CD8-positive, alpha-beta memory T cell (primary cell): ENCODE results near the gene LRRK1. TPM values are rescaled to one million over a fixed set of nuclear protein-coding genes. Genes with fewer than 3 reads are reported as not detected.

Experiments
- CTCF ChIA-PET: fragments of 350-600 bp; sonication (Branson Sonifier 250); formaldehyde crosslinking; loops from one replicate; lab custom pipeline; 2021; ENCODE audit warnings: antibody characterized with exemption; lab: Charles Lee
- POLR2A ChIA-PET: fragments of 350-600 bp; sonication (Branson Sonifier 250); formaldehyde crosslinking; loops from one replicate; lab custom pipeline; 2021; ENCODE audit warnings: antibody characterized with exemption; lab: Charles Lee
- DNase-seq, 5 donors: peaks; one replicate each; pipeline versions ENCODE4 v3.0.0 to v3.0.0-alpha.2; 2020 to 2022; ENCODE audit warnings: mixed read lengths in 1 of 5
- H3K27ac ChIP-seq: one replicate; pipeline ENCODE4 v1.7.0; 2013; ENCODE audit warnings: low read depth, mild to moderate bottlenecking, low read length, moderate library complexity
- H3K27me3 ChIP-seq: 2 replicates; pipeline ENCODE4 v1.7.0; 2013; ENCODE audit warnings: low read length, mild to moderate bottlenecking; ENCODE audit not compliant: insufficient read depth, poor library complexity, severe bottlenecking
- H3K36me3 ChIP-seq: 2 replicates; pipeline ENCODE4 v1.7.0; 2013; ENCODE audit warnings: mild to moderate bottlenecking, low read length, moderate library complexity; ENCODE audit not compliant: insufficient read depth
- H3K4me1 ChIP-seq: 2 replicates; pipeline ENCODE4 v1.7.0; 2013; ENCODE audit warnings: mild to moderate bottlenecking, low read length, moderate library complexity; ENCODE audit not compliant: insufficient read depth
- H3K4me3 ChIP-seq: 2 replicates; pipeline ENCODE4 v1.7.0; 2013; ENCODE audit warnings: mild to moderate bottlenecking, low read length
- H3K9me3 ChIP-seq: 2 replicates; pipeline ENCODE4 v1.7.0; 2013; ENCODE audit warnings: mild to moderate bottlenecking, low read length
- H3K27ac Mint-ChIP-seq, 8 donors: one replicate each; pipeline ENCODE4 v1.8.0; 2020 to 2021; ENCODE audit warnings: mixed read lengths in 8 of 8, mild to moderate bottlenecking in 6 of 8, inconsistent platforms in 3 of 8, moderate library complexity in 3 of 8
- H3K27me3 Mint-ChIP-seq, 2 donors: one replicate each; pipeline ENCODE4 v1.8.0; 2020 to 2021; ENCODE audit warnings: mixed read lengths in 2 of 2, mild to moderate bottlenecking in 1 of 2, moderate library complexity in 1 of 2
- H3K36me3 Mint-ChIP-seq, 3 donors: one replicate each; pipeline ENCODE4 v1.8.0; 2020 to 2021; ENCODE audit warnings: mixed read lengths in 3 of 3, inconsistent platforms in 1 of 3, mild to moderate bottlenecking in 1 of 3
- H3K4me1 Mint-ChIP-seq, 3 donors: one replicate each; pipeline ENCODE4 v1.8.0; 2020 to 2021; ENCODE audit warnings: mixed read lengths in 3 of 3, inconsistent platforms in 1 of 3, mild to moderate bottlenecking in 1 of 3
- H3K4me3 Mint-ChIP-seq, 7 donors: one replicate each; pipeline ENCODE4 v1.8.0; 2020 to 2021; ENCODE audit warnings: mixed read lengths in 7 of 7, mild to moderate bottlenecking in 6 of 7, moderate library complexity in 4 of 7, inconsistent platforms in 2 of 7
- H3K9me3 Mint-ChIP-seq, 5 donors: one replicate each; pipeline ENCODE4 v1.8.0; 2020 to 2022; ENCODE audit warnings: mixed read lengths in 5 of 5, mild to moderate bottlenecking in 3 of 5, moderate library complexity in 2 of 5, inconsistent platforms in 1 of 5
- polyA plus RNA-seq: library from polyadenylated mRNA; unstranded; fragments of 300-500 nt; fragmentation: Illumina TruSeq; gene quantifications from one replicate; pipeline ENCODE4 v1.2.3, GENCODE V29; 2021
- total RNA-seq, 2 experiments: library from RNA; stranded (reverse); gene quantifications; one replicate each; pipeline ENCODE4 v1.2.3, GENCODE V29; 2021

The LRRK1 gene
- total and polyA plus RNA-seq, 3 experiments from 2014 or later = 0.31 to 0.79 TPM; not detected in 1

DNA sequence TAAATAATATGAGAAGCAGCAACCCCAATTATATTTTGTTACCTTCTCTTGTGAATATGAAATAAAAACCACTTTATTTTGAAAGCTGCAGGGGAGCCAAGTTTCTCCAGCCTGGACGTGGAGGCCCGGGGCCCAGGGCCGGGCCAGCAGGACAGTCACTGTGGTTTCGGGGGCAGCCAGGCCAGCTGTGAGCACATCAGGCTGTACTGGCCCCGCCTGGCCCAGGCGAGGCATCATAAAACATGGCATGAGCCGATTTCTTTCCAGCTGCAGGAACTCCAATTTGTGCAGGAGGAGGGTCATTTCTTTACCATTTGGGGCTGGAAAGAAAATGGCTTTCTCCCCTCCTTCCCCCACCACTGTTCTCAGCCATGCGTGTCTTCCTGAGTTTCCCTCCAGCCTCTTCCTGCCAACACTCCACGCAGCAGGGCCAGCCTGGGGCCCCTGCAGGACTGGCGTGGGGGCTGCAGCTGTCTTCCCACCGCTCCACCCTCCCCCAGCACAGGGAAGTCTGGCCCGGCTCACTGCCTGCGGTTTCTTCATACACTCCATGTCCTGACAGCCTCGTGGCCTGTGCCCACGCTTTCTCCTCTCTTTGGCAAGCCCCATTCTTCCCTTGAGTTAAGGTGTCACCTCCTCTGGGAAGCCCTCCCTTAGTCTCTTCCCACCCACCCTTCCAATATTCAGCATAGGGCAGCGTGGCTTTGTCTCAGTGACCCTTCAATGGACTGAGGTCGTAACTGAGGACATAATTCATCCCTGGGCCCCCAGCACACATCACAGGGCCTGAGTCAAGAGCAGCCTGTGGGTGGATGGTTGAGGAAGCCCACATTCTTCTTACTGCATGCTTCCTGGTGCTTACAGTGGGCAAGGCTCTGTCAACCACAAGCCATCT lies 196.9 kb downstream of the LRRK1 start:
- H3K9me3 ChIP-seq = no peaks in the 10 kb centered on the region
- H3K27ac Mint-ChIP-seq = peak overlapping the region in 1 of 8 donors; percentile 11
- H3K27ac ChIP-seq = no peak overlapping the region
- H3K36me3 Mint-ChIP-seq = no peaks in the 10 kb centered on the region
- H3K36me3 ChIP-seq = no peaks in the 10 kb centered on the region
- POLR2A ChIA-PET = no interaction called here
- H3K4me3 Mint-ChIP-seq = no peak overlapping the region
- H3K9me3 Mint-ChIP-seq = peaks cover 0 to 1% (median 0%) of the 10 kb centered on the region in 5 donors
- CTCF ChIA-PET = no interaction called here
- no peaks in the 10 kb centered on the region for H3K4me1 ChIP-seq
- no peaks in the 10 kb centered on the region for H3K27me3 Mint-ChIP-seq
- DNase-seq = no peak
- H3K27me3 ChIP-seq = no peaks in the 10 kb centered on the region
- no peaks in the 10 kb centered on the region for H3K4me1 Mint-ChIP-seq
- no peak overlapping the region for H3K4me3 ChIP-seq

DNA sequence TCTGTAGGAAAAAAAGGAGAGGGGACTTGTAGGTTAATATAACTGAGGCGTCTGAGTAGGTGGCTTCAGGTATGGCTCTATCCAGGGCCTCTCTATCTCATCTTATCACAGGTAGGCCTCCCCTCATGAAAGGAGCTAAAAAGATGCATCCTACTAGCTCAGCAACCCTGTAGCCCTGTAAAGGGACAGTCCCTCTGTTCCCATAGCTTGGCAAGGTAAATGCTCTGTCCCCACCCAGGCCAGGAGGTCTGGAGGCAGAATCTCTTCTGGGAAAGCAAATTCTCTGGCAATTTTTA lies 197.5 kb downstream of the LRRK1 start:
- POLR2A ChIA-PET = no interaction called here

DNA sequence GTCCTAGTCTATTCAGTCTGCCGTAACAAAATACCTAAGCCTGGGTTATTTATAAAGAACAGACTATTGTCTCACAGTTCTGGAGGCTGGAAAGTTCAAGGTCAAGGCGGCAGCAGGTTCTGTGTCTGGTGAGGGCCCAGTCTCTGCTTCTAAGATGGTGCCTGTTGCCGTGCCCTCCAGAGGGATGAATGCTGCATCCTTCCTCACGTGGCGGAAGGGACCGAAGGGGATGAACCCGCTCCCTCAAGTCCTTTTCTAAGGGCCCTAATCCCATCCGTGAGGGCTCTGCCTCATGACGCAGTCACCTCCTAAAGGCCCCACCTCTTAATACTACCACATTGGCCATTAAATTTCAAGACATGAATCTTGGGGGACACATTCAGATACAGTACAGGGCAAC lies 199.0 kb downstream of the LRRK1 start:
- no peak overlapping the region for H3K4me3 ChIP-seq
- no peak overlapping the region for H3K27ac Mint-ChIP-seq
- H3K27me3 Mint-ChIP-seq = no peaks in the 10 kb centered on the region
- DNase-seq = no peak
- no peaks in the 10 kb centered on the region for H3K4me1 ChIP-seq
- no peaks in the 10 kb centered on the region for H3K36me3 ChIP-seq
- H3K36me3 Mint-ChIP-seq = no peaks in the 10 kb centered on the region
- H3K27me3 ChIP-seq = no peaks in the 10 kb centered on the region
- H3K9me3 Mint-ChIP-seq = no peaks in the 10 kb centered on the region
- ChIA-PET POLR2A (no interaction called here), CTCF (no interaction called here)
- no peak overlapping the region for H3K4me3 Mint-ChIP-seq
- H3K27ac ChIP-seq = no peak overlapping the region
- H3K9me3 ChIP-seq = no peaks in the 10 kb centered on the region
- peaks cover 0 to 5% (median 3%) of the 10 kb centered on the region in 3 donors for H3K4me1 Mint-ChIP-seq

More for the DNA sequence above, 197.5 kb downstream of the LRRK1 start:
- DNase-seq = no peak
- no peaks in the 10 kb centered on the region for H3K9me3 Mint-ChIP-seq
- H3K36me3 ChIP-seq = no peaks in the 10 kb centered on the region
- H3K27me3 Mint-ChIP-seq = no peaks in the 10 kb centered on the region
- no peak overlapping the region for H3K4me3 Mint-ChIP-seq
- H3K4me3 ChIP-seq = no peak overlapping the region
- no peaks in the 10 kb centered on the region for H3K9me3 ChIP-seq
- no peaks in the 10 kb centered on the region for H3K27me3 ChIP-seq
- no peak overlapping the region for H3K27ac ChIP-seq
- no peaks in the 10 kb centered on the region for H3K36me3 Mint-ChIP-seq
- no peaks in the 10 kb centered on the region for H3K4me1 ChIP-seq
- CTCF ChIA-PET = no interaction called here
- H3K4me1 Mint-ChIP-seq = no peaks in the 10 kb centered on the region
- H3K27ac Mint-ChIP-seq = peak overlapping the region in 1 of 8 donors; percentile 11

DNA sequence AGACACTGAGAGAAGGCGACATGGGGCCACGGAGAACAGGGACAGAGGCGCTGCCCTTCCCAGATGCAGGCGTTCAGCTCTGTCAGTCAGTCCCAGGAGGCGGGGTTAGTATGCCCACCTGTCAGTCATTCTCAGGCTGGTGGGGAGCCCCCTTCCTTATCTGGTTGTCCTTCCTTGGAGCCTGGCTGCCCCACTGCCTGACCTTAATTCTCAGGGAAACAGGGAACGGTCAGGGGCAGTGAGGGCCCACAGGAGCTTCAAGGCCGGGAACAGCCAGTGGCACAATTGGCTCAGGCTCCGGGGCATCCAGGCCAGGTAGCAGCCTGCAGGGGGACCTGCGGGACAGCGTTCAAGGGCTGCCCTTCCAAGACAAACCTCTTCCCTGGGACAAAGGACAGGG lies 199.5 kb downstream of the LRRK1 start:
- Histone ChIP-seq H3K4me1 (no peaks in the 10 kb centered on the region), H3K4me3 (no peak overlapping the region), H3K36me3 (no peaks in the 10 kb centered on the region), H3K27ac (no peak overlapping the region), H3K27me3 (no peaks in the 10 kb centered on the region), H3K9me3 (no peaks in the 10 kb centered on the region)
- Mint-ChIP-seq H3K9me3 (no peaks in the 10 kb centered on the region), H3K36me3 (no peaks in the 10 kb centered on the region), H3K4me1 (peaks cover 2 to 10% (median 8%) of the 10 kb centered on the region in 3 donors), H3K27ac (no peak overlapping the region), H3K4me3 (no peak overlapping the region), H3K27me3 (no peaks in the 10 kb centered on the region)
- no peak for DNase-seq
- ChIA-PET CTCF (no interaction called here), POLR2A (no interaction called here)

DNA sequence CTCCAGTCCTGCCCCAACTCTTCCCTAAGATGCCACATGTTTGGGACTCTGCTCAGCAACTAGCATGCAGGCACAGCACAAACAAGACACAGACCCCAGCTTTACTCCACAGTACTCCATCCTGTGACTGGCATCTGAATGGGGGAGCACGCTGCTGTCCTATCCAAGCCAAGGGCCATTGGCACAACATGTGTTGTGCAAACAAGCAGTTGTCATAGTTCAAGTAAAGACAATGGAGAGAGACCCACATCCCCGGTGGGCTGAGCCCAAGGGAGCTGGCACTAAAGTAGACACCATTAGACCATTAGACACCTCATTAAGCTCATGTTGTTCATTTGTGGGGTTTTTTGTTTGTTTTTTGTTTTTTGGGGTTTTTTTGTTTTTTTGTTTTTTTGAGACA lies 200.0 kb downstream of the LRRK1 start:
- H3K4me1 Mint-ChIP-seq = peaks cover 7 to 15% (median 13%) of the 10 kb centered on the region in 3 donors
- no peaks in the 10 kb centered on the region for H3K36me3 Mint-ChIP-seq
- peaks cover 0 to 1% of the 10 kb centered on the region in 2 donors for H3K27me3 Mint-ChIP-seq
- Histone ChIP-seq H3K9me3 (no peaks in the 10 kb centered on the region), H3K4me1 (no peaks in the 10 kb centered on the region), H3K4me3 (no peak overlapping the region), H3K36me3 (no peaks in the 10 kb centered on the region), H3K27ac (no peak overlapping the region), H3K27me3 (no peaks in the 10 kb centered on the region)
- ChIA-PET POLR2A (no interaction called here), CTCF (no interaction called here)
- no peak overlapping the region for H3K4me3 Mint-ChIP-seq
- DNase-seq = no peak
- H3K9me3 Mint-ChIP-seq = no peaks in the 10 kb centered on the region
- peak overlapping the region in 2 of 8 donors; percentile 21 to 55 for H3K27ac Mint-ChIP-seq

Other genes with a start within 250 kb of the LRRK1 start
- gene ALDH1A3, start 39.5 kb upstream of the LRRK1 start, total RNA-seq = not detected
- gene ALDH1A3, start 39.5 kb upstream of the LRRK1 start, polyA plus RNA-seq = not detected